Liver (tissue), 6 donors: ENCODE data around the gene C1QL1. TPM values are rescaled to one million over a fixed set of nuclear protein-coding genes. Genes with fewer than 3 reads are reported as not detected.

Experiments used
- EGR1 ChIP-seq, 2 donors: IDR thresholded peaks; 2 replicates each; pipeline ENCODE4 v1.6.1; 2016 to 2018; ENCODE audit warnings: antibody characterized with exemption in 2 of 2, low read depth in 2 of 2
- REST ChIP-seq: IDR thresholded peaks from 2 replicates; pipeline ENCODE4 v1.6.1; 2016; ENCODE audit warnings: antibody characterized with exemption, mild to moderate bottlenecking
- TAF1 ChIP-seq: conservative IDR thresholded peaks from 2 replicates; pipeline ENCODE4 v1.6.1; 2016; ENCODE audit warnings: antibody characterized with exemption, mild to moderate bottlenecking
- polyA plus RNA-seq, 2 donors: library from polyadenylated mRNA; stranded (reverse) in 1 of 2; unstranded in 1 of 2; fragments of 200-250 nt in 1 of 2; fragments of >200 nt in 1 of 2; fragmentation: Nextera tagmentation in 1 of 2; extraction: Ambion mirVana in 1 of 2; gene quantifications; one replicate each; pipeline versions ENCODE4 v1.2.1 to v1.2.3, GENCODE V29; 2013 to 2015
- small RNA-seq: library from RNA; depleted of rRNA; stranded (forward); fragments of <200 nt; gene quantifications from one replicate; pipeline ENCODE3, GENCODE V24; 2014
- total RNA-seq, 2 donors: library from RNA; depleted of rRNA; stranded (reverse); fragments of >200 nt; gene quantifications; one replicate each; pipeline ENCODE4 v1.2.3, GENCODE V29; 2014
- donor health status: healthy.
- donor health status: healthy.
- donor health status: healthy.

C1QL1 gene
- total and polyA plus RNA-seq, 4 donors: 0.17 to 0.57 (median 0.23) TPM; not detected in 1

GRCh38 chr17:44910231-44911106, 57.6 kb downstream of the C1QL1 start (continued):
- TF ChIP-seq REST (no peak), EGR1 (IDR thresholded peaks at IDR 0.05; ENCODE audit: low read depth in 2 of 2) (no peak), TAF1 (no peak)

Small RNA genes lying within 50 kb of the gene (small RNA-seq; reads per million reads assigned to genes)
- gene AC015936.2 (not detected), gene MIR6783 (not detected)

Other genes starting within 250 kb of the C1QL1 start
- 1 to 10 TPM in 1 of 2 donors, under 1 TPM in 1; 0.08 to 1.1 TPM for gene ADAM11, start 209.3 kb downstream of the C1QL1 start, total RNA-seq
- under 1 TPM in 1 of 2 donors, not detected in 1; 0.06 TPM for gene ADAM11, start 209.3 kb downstream of the C1QL1 start, polyA plus RNA-seq
- gene GJC1, start 138.0 kb downstream of the C1QL1 start, total RNA-seq: 1 to 10 TPM; 1.2 to 1.4 TPM
- gene GJC1, start 138.0 kb downstream of the C1QL1 start, polyA plus RNA-seq: under 1 TPM; 0.17 to 0.37 TPM
- not detected for gene HIGD1B, start 120.4 kb downstream of the C1QL1 start, total RNA-seq
- gene HIGD1B, start 120.4 kb downstream of the C1QL1 start, polyA plus RNA-seq: under 1 TPM; 0.28 to 0.43 TPM
- gene EFTUD2, start 68.9 kb downstream of the C1QL1 start, total RNA-seq: 10 to 100 TPM; 45.8 to 84.3 TPM
- 10 to 100 TPM; 19.8 to 20.9 TPM for gene EFTUD2, start 68.9 kb downstream of the C1QL1 start, polyA plus RNA-seq
- under 1 TPM; 0.33 to 0.42 TPM for gene GFAP, start 52.8 kb downstream of the C1QL1 start, total RNA-seq
- under 1 TPM in 1 of 2 donors, not detected in 1; 0.24 TPM for gene GFAP, start 52.8 kb downstream of the C1QL1 start, polyA plus RNA-seq
- gene KIF18B, start 20.5 kb downstream of the C1QL1 start, total RNA-seq: 10 to 100 TPM in 1 of 2 donors, under 1 TPM in 1; under 0.01 to 11.9 TPM
- gene KIF18B, start 20.5 kb downstream of the C1QL1 start, polyA plus RNA-seq: under 1 TPM; 0.10 to 0.87 TPM
- 10 to 100 TPM; 15.6 to 22.9 TPM for gene DCAKD, start 83.3 kb upstream of the C1QL1 start, total RNA-seq
- gene DCAKD, start 83.3 kb upstream of the C1QL1 start, polyA plus RNA-seq: 10 to 100 TPM in 1 of 2 donors, 1 to 10 TPM in 1; 9.7 to 13.6 TPM
- 10 to 100 TPM; 27.0 to 55.1 TPM for gene NMT1, start 93.0 kb upstream of the C1QL1 start, total RNA-seq
- 10 to 100 TPM; 30.2 to 83.7 TPM for gene NMT1, start 93.0 kb upstream of the C1QL1 start, polyA plus RNA-seq
- 1 to 10 TPM in 1 of 2 donors, under 1 TPM in 1; 0.28 to 2.3 TPM for gene PLCD3, start 164.2 kb upstream of the C1QL1 start, total RNA-seq
- gene PLCD3, start 164.2 kb upstream of the C1QL1 start, polyA plus RNA-seq: 1 to 10 TPM; 1.1 to 1.6 TPM
- gene ACBD4, start 167.4 kb upstream of the C1QL1 start, total RNA-seq: 10 to 100 TPM in 1 of 2 donors, 1 to 10 TPM in 1; 4.4 to 51.4 TPM
- 10 to 100 TPM; 43.2 to 46.5 TPM for gene ACBD4, start 167.4 kb upstream of the C1QL1 start, polyA plus RNA-seq
- 10 to 100 TPM; 13.4 to 14.3 TPM for gene HEXIM1, start 180.2 kb upstream of the C1QL1 start, total RNA-seq
- 10 to 100 TPM in 1 of 2 donors, 1 to 10 TPM in 1; 7.4 to 11.3 TPM for gene HEXIM1, start 180.2 kb upstream of the C1QL1 start, polyA plus RNA-seq
- 1 to 10 TPM; 3.5 to 4.8 TPM for gene HEXIM2, start 193.6 kb upstream of the C1QL1 start, total RNA-seq
- 10 to 100 TPM in 1 of 2 donors, 1 to 10 TPM in 1; 6.1 to 10.7 TPM for gene HEXIM2, start 193.6 kb upstream of the C1QL1 start, polyA plus RNA-seq